NB4 (cell line): Measurements from ENCODE around the gene CD248.

Experiments used
- DNase-seq: peaks from one replicate; pipeline ENCODE4 v3.0.0; 2010; ENCODE audit warnings: low read depth
- H3K4me3 ChIP-seq: one replicate; pipeline ENCODE4 v1.5.1; 2011; ENCODE audit warnings: mild to moderate bottlenecking, low read depth, low read length, moderate library complexity
- MYC ChIP-seq: IDR thresholded peaks from 2 replicates; pipeline ENCODE4 v1.6.1; 2011; ENCODE audit warnings: low read depth, low read length
- POLR2A ChIP-seq: IDR thresholded peaks from 2 replicates; pipeline ENCODE4 v1.6.1; 2011; ENCODE audit warnings: mild to moderate bottlenecking; ENCODE audit not compliant: insufficient read length; ENCODE audit errors: extremely low read depth
- TF ChIP-seq, protein P1 (sequence below): IDR thresholded peaks from one replicate; pipeline ENCODE4 v1.5.1; 2012; ENCODE audit warnings: low read depth, low read length
- TF ChIP-seq, protein P2 (sequence below): IDR thresholded peaks from 2 replicates; pipeline ENCODE4 v1.6.1; 2011; ENCODE audit warnings: low read depth, low read length

Gene CD248

DNA sequence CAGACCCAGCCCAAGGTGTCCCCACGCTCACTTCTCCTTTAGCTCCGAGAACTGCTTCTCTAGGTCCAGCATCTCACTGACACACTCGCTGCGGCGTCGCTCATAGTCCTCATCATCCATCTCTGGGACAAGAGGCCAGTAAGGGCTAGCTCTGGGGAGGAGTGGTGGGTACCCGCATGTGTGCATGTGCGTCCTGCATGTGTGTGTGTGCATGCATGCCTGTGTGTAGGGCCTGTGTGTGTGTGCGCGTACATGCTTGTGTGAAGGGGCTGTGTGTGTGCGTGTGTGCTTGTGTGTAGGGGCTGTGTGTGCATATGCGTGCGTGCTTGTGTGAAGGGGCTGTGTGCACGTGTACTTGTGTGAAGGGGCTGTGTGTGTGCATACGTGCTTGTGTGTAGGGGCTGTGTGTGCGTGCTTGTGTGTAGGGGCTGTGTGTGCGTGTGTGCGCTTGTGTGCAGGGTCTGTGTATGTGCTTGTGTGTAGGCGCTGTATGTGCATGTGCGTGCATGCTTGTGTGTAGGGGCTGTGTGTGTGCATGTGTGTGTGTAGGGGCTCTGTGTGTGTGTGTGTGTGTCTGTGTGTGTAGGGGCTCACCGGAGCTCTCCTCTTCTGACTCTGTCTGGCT lies 24.8 kb upstream of the CD248 start:
- DNase-seq, result no peak
- H3K4me3 ChIP-seq, result no peak overlapping the region
- TF ChIP-seq MYC (no peak), POLR2A (no peak)
- TF ChIP-seq, protein P1, sequence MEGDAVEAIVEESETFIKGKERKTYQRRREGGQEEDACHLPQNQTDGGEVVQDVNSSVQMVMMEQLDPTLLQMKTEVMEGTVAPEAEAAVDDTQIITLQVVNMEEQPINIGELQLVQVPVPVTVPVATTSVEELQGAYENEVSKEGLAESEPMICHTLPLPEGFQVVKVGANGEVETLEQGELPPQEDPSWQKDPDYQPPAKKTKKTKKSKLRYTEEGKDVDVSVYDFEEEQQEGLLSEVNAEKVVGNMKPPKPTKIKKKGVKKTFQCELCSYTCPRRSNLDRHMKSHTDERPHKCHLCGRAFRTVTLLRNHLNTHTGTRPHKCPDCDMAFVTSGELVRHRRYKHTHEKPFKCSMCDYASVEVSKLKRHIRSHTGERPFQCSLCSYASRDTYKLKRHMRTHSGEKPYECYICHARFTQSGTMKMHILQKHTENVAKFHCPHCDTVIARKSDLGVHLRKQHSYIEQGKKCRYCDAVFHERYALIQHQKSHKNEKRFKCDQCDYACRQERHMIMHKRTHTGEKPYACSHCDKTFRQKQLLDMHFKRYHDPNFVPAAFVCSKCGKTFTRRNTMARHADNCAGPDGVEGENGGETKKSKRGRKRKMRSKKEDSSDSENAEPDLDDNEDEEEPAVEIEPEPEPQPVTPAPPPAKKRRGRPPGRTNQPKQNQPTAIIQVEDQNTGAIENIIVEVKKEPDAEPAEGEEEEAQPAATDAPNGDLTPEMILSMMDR, result no peak
- TF ChIP-seq, protein P2, sequence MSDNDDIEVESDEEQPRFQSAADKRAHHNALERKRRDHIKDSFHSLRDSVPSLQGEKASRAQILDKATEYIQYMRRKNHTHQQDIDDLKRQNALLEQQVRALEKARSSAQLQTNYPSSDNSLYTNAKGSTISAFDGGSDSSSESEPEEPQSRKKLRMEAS, result no peak

DNA sequence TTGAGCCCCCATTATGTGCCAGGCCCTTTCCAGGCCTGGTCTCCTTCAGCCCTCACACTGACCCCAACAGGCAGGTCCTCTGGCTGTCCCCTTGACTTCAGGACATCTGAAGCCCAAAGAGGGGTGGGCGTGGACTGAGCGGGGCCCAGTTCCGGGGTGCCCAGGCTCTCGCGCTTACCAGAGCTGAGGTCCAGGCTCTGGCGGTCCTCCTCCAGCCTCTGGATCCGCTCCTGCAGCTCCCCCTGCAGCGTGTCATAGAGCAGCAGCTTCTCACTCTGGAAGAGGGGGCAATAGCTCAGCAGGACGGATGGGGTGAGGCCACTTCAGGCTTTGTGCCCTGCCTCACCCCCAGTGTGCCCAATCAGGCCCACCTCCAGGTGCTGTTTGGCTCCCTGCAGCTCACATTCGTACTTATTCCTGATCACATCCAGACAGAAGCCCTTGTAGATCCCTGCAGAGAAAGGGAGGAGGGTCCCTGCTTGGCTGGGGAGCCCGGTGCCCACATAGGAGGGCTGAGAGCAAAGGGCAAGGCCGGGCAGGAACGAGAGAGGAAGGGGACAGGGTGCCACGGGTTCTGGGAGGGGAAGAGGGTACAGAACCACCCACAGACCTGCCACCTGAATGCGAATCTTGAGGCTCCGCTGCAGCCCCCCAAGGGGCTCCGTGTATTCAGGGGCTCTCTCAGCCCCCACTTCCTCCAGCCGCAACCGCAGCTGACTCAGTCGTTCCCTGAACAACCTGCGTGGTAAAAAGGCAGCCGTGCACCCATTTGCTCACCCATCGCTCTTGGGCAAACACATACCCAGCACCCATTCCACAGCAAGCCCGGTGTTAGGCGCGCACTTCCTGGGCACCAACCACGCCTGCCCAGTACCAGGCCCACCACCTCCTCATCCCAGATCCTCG lies 24.0 kb upstream of the CD248 start:
- no peak for DNase-seq
- TF ChIP-seq MYC (no peak), POLR2A (no peak)
- TF ChIP-seq, protein P1, result no peak
- TF ChIP-seq, protein P2, result no peak
- H3K4me3 ChIP-seq, result no peak overlapping the region

DNA sequence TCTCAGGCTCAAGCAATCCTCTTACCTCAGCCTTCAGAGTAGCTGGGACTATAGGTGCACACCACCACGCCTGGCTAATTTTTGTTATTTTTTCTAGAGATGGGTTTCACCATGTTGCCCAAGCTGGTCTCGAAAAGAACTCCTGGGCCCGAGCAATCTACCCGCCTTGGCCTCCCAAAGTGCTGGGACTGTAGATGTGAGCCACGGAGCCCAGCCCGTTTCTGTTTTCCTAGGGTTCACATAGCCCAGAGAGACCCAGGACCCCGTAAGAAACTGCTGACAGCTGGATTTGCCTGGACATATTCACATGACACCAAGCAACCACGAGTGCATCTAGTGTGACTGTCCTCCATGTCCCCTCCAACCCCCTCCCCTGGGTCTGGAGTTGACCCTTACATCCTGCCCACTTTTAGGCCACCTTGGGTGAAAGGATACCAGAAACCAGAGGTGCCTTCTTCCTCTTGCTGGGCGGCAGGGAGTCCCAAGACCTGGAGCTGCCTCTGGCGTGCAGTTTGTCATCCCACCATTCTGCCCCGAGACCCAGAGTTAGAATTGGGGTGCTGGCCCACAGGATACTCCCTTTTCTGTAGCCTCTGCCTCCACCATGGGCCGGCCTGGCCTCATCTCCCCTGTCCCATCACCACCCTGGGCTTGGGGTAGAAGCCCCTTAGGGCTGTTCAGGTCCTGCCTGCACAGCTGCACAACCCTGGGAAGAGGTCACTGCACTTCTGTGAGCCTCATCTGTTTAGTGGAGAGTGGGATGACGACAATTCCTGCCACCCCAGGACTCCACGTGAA lies 23.0 kb upstream of the CD248 start:
- TF ChIP-seq MYC (no peak), POLR2A (no peak)
- TF ChIP-seq, protein P1, result no peak
- TF ChIP-seq, protein P2, result no peak
- no peak overlapping the region for H3K4me3 ChIP-seq
- DNase-seq, result no peak

DNA sequence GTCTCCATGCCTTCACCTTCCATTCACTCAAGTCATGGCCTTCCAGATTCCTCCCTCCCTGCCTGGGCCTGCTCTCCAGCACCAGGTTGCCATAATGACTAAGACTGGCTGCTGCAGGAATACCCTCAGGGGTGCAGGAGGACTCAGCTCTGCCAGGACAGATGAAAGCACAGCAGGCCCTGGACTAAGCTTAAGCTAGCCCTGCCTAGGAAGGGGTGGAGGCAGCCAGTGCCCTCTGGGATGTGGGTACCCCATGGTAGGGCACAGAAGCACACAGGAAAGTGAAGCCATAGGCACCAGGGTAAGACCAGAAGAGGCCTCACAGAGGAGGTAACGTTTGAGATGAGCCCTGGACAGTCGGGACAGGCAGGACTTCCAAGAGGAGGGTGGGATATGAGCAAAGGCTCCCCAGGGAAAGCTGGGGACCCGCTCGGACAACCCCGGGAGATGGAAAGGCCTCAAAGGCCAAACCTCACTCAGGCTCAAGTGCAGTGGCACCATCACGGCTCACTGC lies 22.4 kb upstream of the CD248 start:
- no peak overlapping the region for H3K4me3 ChIP-seq
- TF ChIP-seq, protein P2, result no peak
- TF ChIP-seq, protein P1, result no peak
- no peak for TF ChIP-seq POLR2A
- TF ChIP-seq MYC, result no peak
- DNase-seq, result no peak

DNA sequence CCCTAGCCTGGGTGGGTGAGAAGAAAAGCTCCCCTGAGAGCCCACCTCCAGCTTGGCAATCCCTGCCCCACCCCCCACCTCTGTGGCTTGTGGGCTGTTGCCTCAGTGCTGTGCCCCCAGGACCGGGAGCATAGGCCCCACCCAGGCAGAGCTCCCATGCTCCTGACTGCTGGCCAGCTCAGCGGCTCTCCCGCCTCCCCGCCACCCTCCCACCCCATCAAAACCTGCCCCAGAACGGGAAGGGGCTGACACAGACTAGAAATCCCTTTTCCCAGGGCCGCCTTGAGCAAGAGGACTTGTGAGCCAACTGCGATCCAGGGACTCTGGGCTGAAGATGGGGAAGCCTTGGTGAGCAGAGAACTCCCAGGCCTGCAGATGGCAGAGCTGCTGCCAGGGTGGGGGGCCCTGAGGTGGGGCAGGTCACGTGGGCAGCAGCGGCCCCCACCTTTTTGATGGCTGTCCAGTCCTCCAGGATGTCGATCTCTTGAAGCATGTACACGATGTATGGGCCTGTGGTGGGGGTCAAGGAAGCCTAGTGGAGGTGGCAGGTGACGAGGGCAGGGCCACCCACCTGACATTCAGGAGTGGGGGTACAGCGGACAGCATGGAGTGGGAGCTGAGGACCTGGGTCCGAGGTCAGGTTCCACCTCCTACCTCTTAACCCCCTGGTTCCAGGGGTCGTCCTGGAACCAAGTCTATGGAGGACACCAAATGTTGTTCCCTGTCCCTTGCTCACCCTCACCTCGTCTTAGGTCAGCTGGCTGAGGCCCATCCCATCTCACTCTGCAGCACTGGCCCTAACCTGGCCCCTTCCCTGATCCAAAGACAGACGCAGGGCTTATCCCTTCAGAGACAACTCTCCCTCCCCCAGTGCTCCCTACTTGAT lies 21.7 kb upstream of the CD248 start:
- DNase-seq, result peak; percentile 45
- no peak overlapping the region for H3K4me3 ChIP-seq
- TF ChIP-seq POLR2A, result no peak
- TF ChIP-seq, protein P1, result no peak
- TF ChIP-seq, protein P2, result no peak
- TF ChIP-seq MYC, result no peak
